Measurements from ENCODE around the gene FOXL2.

GRCh38 chr3:138942861-138943623 is 3.9 kb downstream of the FOXL2 start:
- TF ChIP-seq FOSL2 (IDR thresholded peaks at IDR 0.05) (no peak), FOSL2 (CRISPR knock-in tag; IDR thresholded peaks at IDR 0.05) (no peak), POLR2A (IDR thresholded peaks at IDR 0.05; ENCODE audit: low read length) (no peak), MAFK (IDR thresholded peaks at IDR 0.05; ENCODE audit: partially characterized antibody) (no peak), CTCF (IDR thresholded peaks at IDR 0.05) (no peak), ESRRA (IDR thresholded peaks at IDR 0.05; ENCODE audit: borderline replicate concordance, low read length) (no peak), MAX (IDR thresholded peaks at IDR 0.05) (no peak)
